ENCODE measurements around the gene ANK2.
"Not testable (repeated sequence)": the region's sequence is repeated elsewhere in the genome, so short reads cannot be mapped to it uniquely, and the experiment has no call there.

ANK2 gene

DNA sequence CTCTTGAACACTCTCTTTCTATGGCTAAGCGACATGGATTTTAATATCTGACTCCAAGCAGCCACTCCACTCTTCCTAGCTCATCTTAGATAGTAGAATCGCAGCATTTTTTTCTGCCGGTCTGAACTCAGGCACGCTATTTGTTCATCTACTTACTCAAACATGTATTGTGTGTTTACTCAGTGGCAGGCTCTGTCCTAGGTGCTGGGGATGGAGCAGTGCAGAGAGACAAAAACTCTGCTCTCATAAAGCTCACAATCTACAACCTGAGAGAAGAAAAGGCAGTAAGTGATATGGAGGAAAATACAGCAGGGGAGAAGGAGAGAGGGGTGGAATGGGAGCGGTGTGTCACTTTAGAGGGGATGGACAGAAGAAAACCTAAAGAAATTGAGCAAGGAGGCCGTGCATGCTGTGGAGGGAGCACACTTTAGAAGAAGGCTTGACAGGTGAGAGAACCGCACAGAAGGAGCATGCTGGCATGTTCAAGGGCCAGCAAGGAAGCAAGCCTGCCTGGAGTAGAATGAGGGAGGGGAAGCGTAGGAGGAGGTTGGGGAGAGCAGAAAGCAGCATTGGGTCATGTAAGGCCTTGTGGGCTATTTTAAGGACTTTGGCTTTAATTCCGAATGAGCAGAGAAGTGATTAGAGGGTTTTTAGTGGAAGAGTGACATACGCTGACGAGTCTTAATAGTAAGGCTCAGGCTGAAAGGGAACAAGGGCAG, 132.0 kb downstream of the ANK2 start:
- 92 to 93% methylated on average over 11 of the region's 11 CpGs for WGBS, 2 experiments
- Histone ChIP-seq H3K4me3 (ENCODE audit: insufficient read depth, low read depth, low read length) (no peak overlapping the region), H3K4me1 (ENCODE audit: control insufficient read depth, insufficient read depth, low read length) (no peaks in the 10 kb centered on the region), H3K9me3 (ENCODE audit: control insufficient read depth, low read length) (no peaks in the 10 kb centered on the region), H3K36me3 (ENCODE audit: control insufficient read depth, insufficient read depth, low read length) (no peaks in the 10 kb centered on the region), H3K27me3 (ENCODE audit: control insufficient read depth, insufficient read depth, low read length, poor library complexity, severe bottlenecking) (no peaks in the 10 kb centered on the region), H3K27ac (ENCODE audit: insufficient read depth, low read depth, low read length, poor library complexity, severe bottlenecking) (no peak overlapping the region)

- H3K27ac ChIP-seq (ENCODE audit: insufficient read depth, low read depth, low read length, poor library complexity, severe bottlenecking), result no peak overlapping the region
- H3K4me3 ChIP-seq (ENCODE audit: insufficient read depth, low read depth, low read length), result no peak overlapping the region
- H3K36me3 ChIP-seq (ENCODE audit: control insufficient read depth, insufficient read depth, low read length), result no peaks in the 10 kb centered on the region
- WGBS, 2 experiments, result 71 to 75% methylated on average over 5 of the region's 5 CpGs
- no peaks in the 10 kb centered on the region for H3K27me3 ChIP-seq (ENCODE audit: control insufficient read depth, insufficient read depth, low read length, poor library complexity, severe bottlenecking)
- H3K4me1 ChIP-seq (ENCODE audit: control insufficient read depth, insufficient read depth, low read length), result no peaks in the 10 kb centered on the region
- H3K9me3 ChIP-seq (ENCODE audit: control insufficient read depth, low read length), result no peaks in the 10 kb centered on the region
These were observed 133.7 kb downstream of the ANK2 start for GRCh38 chr4:113183032-113183605.

DNA sequence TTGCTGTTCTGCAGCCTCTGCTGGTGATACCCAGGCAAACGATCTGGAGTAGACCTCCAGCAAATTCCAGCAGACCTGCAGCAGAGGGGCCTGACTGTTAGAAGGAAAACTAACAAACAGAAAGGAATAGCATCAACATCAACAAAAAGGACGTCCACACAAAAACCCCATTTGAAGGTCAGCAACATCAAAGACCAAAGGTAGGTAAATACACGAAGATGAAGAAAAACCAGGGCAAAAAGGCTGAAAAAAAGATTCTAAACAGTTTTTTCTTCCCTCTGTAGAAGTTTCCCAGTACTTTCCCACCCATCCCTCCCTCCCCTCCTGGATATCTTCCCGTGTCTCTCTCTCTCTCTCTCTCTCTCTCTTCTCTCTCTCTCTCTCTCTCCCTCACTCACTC, 136.8 kb downstream of the ANK2 start:
- WGBS, 2 experiments, result 46 to 53% methylated on average over 4 of the region's 4 CpGs
- H3K4me3 ChIP-seq (ENCODE audit: insufficient read depth, low read depth, low read length); H3K9me3 ChIP-seq (ENCODE audit: control insufficient read depth, low read length); H3K36me3 ChIP-seq (ENCODE audit: control insufficient read depth, insufficient read depth, low read length); H3K27ac ChIP-seq (ENCODE audit: insufficient read depth, low read depth, low read length, poor library complexity, severe bottlenecking); H3K27me3 ChIP-seq (ENCODE audit: control insufficient read depth, insufficient read depth, low read length, poor library complexity, severe bottlenecking); H3K4me1 ChIP-seq (ENCODE audit: control insufficient read depth, insufficient read depth, low read length): not testable (repeated sequence)

DNA sequence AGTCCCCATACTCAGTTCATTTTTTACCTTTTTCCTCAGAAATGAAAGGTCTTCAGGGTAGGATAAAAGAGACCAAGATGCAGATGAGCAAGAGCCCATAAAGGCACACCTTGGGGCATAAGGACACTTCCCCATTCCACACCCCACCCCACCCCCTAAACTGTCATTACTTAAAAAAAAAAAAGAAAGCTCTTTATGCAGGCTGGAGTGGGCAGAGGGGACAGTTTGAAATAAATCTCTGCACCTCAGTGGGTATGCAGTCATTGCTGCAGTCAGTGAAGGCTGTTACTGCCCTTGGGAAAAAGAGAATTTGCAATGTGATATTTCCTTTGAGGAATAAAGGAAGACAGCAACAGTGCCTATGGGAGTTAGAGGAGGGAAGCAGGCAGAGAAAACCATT, 137.5 kb downstream of the ANK2 start:
- Histone ChIP-seq H3K4me3 (ENCODE audit: insufficient read depth, low read depth, low read length) (no peak overlapping the region), H3K27ac (ENCODE audit: insufficient read depth, low read depth, low read length, poor library complexity, severe bottlenecking) (no peak overlapping the region)

DNA sequence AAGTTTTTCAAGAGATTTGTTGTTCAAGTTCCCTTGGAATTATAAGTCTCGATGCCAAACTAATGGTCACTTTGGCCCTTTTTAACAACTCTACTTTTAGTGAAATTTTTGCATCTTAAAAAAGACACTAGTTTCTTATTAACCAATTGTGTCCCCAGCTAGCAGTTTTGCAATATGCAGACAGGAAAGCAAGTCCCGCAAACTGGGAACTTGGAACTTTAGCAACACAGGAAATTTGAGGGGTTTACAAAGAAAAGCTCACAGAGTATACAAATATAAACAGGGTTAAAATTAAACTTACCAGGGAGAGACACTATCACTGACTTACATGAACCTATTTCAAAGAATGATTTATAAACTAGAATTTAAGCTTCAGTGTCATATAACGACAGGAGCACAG, 137.9 kb downstream of the ANK2 start:
- no peaks in the 10 kb centered on the region for H3K27me3 ChIP-seq (ENCODE audit: control insufficient read depth, insufficient read depth, low read length, poor library complexity, severe bottlenecking)
- H3K4me1 ChIP-seq (ENCODE audit: control insufficient read depth, insufficient read depth, low read length), result no peaks in the 10 kb centered on the region
- H3K9me3 ChIP-seq (ENCODE audit: control insufficient read depth, low read length), result no peaks in the 10 kb centered on the region
- H3K36me3 ChIP-seq (ENCODE audit: control insufficient read depth, insufficient read depth, low read length), result no peaks in the 10 kb centered on the region
- WGBS, 2 experiments, result 92 to 97% methylated on average over 2 to 3 of the region's 3 CpGs
- H3K4me3 ChIP-seq (ENCODE audit: insufficient read depth, low read depth, low read length), result no peak overlapping the region
- no peak overlapping the region for H3K27ac ChIP-seq (ENCODE audit: insufficient read depth, low read depth, low read length, poor library complexity, severe bottlenecking)

More for the DNA sequence above, 137.5 kb downstream of the ANK2 start:
- H3K27me3 ChIP-seq (ENCODE audit: control insufficient read depth, insufficient read depth, low read length, poor library complexity, severe bottlenecking), result no peaks in the 10 kb centered on the region
- no peaks in the 10 kb centered on the region for H3K36me3 ChIP-seq (ENCODE audit: control insufficient read depth, insufficient read depth, low read length)
- H3K4me1 ChIP-seq (ENCODE audit: control insufficient read depth, insufficient read depth, low read length), result no peaks in the 10 kb centered on the region
- H3K9me3 ChIP-seq (ENCODE audit: control insufficient read depth, low read length), result no peaks in the 10 kb centered on the region

- no peaks in the 10 kb centered on the region for H3K27me3 ChIP-seq (ENCODE audit: control insufficient read depth, insufficient read depth, low read length, poor library complexity, severe bottlenecking)
- no peaks in the 10 kb centered on the region for H3K9me3 ChIP-seq (ENCODE audit: control insufficient read depth, low read length)
- H3K27ac ChIP-seq (ENCODE audit: insufficient read depth, low read depth, low read length, poor library complexity, severe bottlenecking), result no peak overlapping the region
- no peaks in the 10 kb centered on the region for H3K36me3 ChIP-seq (ENCODE audit: control insufficient read depth, insufficient read depth, low read length)
- no peaks in the 10 kb centered on the region for H3K4me1 ChIP-seq (ENCODE audit: control insufficient read depth, insufficient read depth, low read length)
- no peak overlapping the region for H3K4me3 ChIP-seq (ENCODE audit: insufficient read depth, low read depth, low read length)
- WGBS, 2 experiments, result 80 to 82% methylated on average over 4 of the region's 4 CpGs
These were observed 140.1 kb downstream of the ANK2 start for GRCh38 chr4:113189546-113189945.

DNA sequence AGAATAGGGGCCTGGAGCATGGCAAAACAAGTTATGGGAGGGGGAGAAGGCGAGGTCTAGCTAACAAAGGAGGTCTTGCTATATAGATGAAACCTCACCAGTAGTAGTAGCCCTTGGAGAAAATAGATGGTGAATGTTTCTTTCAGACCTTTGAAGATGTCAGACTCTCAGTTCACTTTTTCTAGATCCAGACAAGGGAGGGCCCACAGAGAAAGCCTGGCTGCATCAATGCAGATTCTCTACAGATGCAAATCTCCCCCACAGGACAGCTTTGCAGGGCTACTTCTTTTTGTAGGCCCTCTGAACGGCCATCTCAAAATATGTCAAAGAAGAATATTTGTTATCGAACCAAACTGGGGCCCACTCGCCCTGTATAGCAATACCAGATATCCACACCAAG, 159.7 kb downstream of the ANK2 start:
- no peaks in the 10 kb centered on the region for H3K27me3 ChIP-seq (ENCODE audit: control insufficient read depth, insufficient read depth, low read length, poor library complexity, severe bottlenecking)
- H3K4me3 ChIP-seq (ENCODE audit: insufficient read depth, low read depth, low read length), result no peak overlapping the region
- H3K27ac ChIP-seq (ENCODE audit: insufficient read depth, low read depth, low read length, poor library complexity, severe bottlenecking), result no peak overlapping the region
- no peaks in the 10 kb centered on the region for H3K4me1 ChIP-seq (ENCODE audit: control insufficient read depth, insufficient read depth, low read length)
- WGBS, 2 experiments, result 84 to 90% methylated on average over 4 of the region's 4 CpGs
- H3K36me3 ChIP-seq (ENCODE audit: control insufficient read depth, insufficient read depth, low read length), result no peaks in the 10 kb centered on the region
- H3K9me3 ChIP-seq (ENCODE audit: control insufficient read depth, low read length), result no peaks in the 10 kb centered on the region

- Histone ChIP-seq H3K4me1 (ENCODE audit: control insufficient read depth, insufficient read depth, low read length) (no peaks in the 10 kb centered on the region), H3K36me3 (ENCODE audit: control insufficient read depth, insufficient read depth, low read length) (no peaks in the 10 kb centered on the region), H3K27ac (ENCODE audit: insufficient read depth, low read depth, low read length, poor library complexity, severe bottlenecking) (no peak overlapping the region), H3K4me3 (ENCODE audit: insufficient read depth, low read depth, low read length) (no peak overlapping the region), H3K27me3 (ENCODE audit: control insufficient read depth, insufficient read depth, low read length, poor library complexity, severe bottlenecking) (no peaks in the 10 kb centered on the region), H3K9me3 (ENCODE audit: control insufficient read depth, low read length) (no peaks in the 10 kb centered on the region)
- 82 to 90% methylated on average over 3 of the region's 3 CpGs for WGBS, 2 experiments
These were observed 160.3 kb downstream of the ANK2 start for GRCh38 chr4:113209652-113210320.

DNA sequence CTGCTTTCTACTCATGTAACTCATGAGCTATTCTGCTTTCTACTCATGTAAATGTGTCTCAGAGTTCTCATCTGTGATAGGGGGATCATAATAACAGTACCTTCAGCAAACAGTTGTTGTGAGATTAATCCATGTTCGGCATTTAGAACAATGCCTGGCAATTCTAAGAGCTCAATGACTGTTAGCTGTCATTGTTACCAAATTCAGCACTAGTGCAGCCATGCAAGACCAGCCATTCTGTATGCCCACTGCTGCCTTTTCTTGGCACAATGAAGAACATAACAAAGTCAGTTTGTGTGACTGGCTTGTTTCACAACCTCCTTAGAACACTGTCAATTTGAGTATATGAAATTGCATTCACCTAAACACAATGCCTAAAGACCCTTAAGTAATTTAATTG, 163.2 kb downstream of the ANK2 start:
- no peak overlapping the region for H3K27ac ChIP-seq (ENCODE audit: insufficient read depth, low read depth, low read length, poor library complexity, severe bottlenecking)
- H3K27me3 ChIP-seq (ENCODE audit: control insufficient read depth, insufficient read depth, low read length, poor library complexity, severe bottlenecking), result no peaks in the 10 kb centered on the region
- no peak overlapping the region for H3K4me3 ChIP-seq (ENCODE audit: insufficient read depth, low read depth, low read length)
- no peaks in the 10 kb centered on the region for H3K9me3 ChIP-seq (ENCODE audit: control insufficient read depth, low read length)
- 84 to 85% methylated on average over 1 of the region's 1 CpG for WGBS, 2 experiments
- no peaks in the 10 kb centered on the region for H3K36me3 ChIP-seq (ENCODE audit: control insufficient read depth, insufficient read depth, low read length)
- no peaks in the 10 kb centered on the region for H3K4me1 ChIP-seq (ENCODE audit: control insufficient read depth, insufficient read depth, low read length)

DNA sequence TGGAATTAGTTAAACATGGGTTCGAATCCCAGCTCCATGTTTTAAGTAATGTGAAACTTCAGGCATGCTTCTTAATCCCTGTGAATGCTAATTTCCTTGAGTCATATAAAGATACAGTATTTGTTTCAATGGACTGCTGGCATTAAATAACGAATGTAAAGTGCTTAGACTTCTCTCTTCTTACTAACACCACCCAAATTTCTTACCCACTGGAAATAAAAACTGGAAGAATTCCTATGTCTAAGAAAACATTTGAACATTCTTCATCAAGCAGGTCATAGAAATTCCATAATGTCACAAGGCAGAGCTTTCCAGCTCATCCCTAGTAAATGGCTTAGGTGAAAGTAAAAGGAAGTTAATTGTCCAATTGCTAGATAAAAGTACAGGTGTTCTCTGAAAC, 172.5 kb downstream of the ANK2 start:
- Histone ChIP-seq H3K36me3 (ENCODE audit: control insufficient read depth, insufficient read depth, low read length) (no peaks in the 10 kb centered on the region), H3K9me3 (ENCODE audit: control insufficient read depth, low read length) (no peaks in the 10 kb centered on the region), H3K27ac (ENCODE audit: insufficient read depth, low read depth, low read length, poor library complexity, severe bottlenecking) (no peak overlapping the region), H3K4me3 (ENCODE audit: insufficient read depth, low read depth, low read length) (no peak overlapping the region), H3K4me1 (ENCODE audit: control insufficient read depth, insufficient read depth, low read length) (no peaks in the 10 kb centered on the region), H3K27me3 (ENCODE audit: control insufficient read depth, insufficient read depth, low read length, poor library complexity, severe bottlenecking) (no peaks in the 10 kb centered on the region)
- 87 to 100% methylated on average over 2 of the region's 2 CpGs for WGBS, 2 experiments

Data from ectodermal cell (in vitro differentiated cells).